NCI-H2107 treated with DMSO at 0.1 percent for 48 hours (cell line): ENCODE data around the gene EEFSEC.

Experiments used
- DNase-seq: peaks from one replicate; lab custom pipeline; 2025; ENCODE audit not compliant: unreplicated experiment; lab: John Stamatoyannopoulos, UW

The EEFSEC gene

GRCh38 chr3:128180913-128181312, 27.6 kb downstream of the EEFSEC start:
- no peak for DNase-seq

- DNase-seq, result no peak
Observed at GRCh38 chr3:128182656-128183055, 29.4 kb downstream of the EEFSEC start.

GRCh38 chr3:128185630-128186447, 32.6 kb downstream of the EEFSEC start:
- DNase-seq, result no peak

DNA sequence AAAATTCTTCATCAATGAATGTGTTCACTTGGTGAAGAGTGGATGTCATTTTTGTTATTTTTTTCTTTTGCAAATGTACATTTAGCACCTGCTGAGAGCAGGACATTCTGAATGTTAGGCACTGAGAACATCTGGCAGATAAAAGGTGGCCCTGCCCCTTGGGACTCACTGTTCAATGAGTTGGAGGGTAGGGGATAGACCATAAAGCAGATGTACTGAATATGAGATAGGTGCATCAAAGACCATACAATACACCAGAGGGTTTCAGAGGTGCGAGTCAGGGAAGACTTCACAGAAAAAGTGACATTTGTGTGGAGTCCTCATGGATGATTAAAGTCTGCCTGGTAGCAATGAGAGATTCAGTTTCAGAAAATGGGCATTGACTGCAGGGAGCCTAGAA, 34.2 kb downstream of the EEFSEC start:
- no peak for DNase-seq

- DNase-seq, result no peak
Observed at GRCh38 chr3:128188326-128188725, 35.0 kb downstream of the EEFSEC start.

DNA sequence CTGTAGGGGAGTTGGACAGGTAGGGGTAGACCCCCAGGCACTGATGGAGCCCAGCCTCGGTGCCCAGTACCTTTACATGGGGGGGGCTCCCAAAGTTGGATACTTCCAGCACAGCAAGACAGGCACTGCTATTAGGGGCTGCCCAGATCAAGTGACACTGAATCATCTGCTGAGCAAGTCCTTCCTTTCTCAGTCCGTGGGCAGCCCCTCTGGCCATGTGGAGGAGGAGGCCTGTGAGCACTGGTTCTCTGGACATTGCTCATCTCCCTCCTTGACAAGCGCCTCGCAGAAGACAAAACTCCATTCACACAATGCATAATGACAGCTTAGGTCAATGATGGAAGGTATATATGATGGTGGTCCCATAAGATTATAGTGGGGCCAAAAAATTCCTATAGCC, 35.7 kb downstream of the EEFSEC start:
- DNase-seq, result no peak

- no peak for DNase-seq
Observed at GRCh38 chr3:128190501-128190900, 37.2 kb downstream of the EEFSEC start.

DNA sequence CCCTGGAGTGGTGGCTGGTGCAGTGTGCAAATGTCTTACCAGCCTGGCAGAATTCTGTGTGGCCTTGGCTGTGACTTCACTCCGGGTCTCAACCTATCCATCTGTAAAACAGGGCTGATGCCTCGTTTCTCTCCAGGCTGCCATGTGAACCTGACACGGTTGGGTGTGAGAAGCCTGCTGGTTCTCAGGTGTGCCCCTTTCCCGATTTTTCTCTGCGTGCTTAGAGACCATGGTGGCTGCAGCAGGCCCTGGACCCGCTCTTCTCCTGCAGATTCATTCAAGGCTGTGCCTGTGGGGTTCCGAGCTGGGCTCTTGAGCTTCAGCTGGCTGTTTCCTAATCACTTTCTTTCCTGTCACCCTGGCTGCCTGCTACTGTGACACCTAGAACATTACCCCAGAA, 38.9 kb downstream of the EEFSEC start:
- no peak for DNase-seq

GRCh38 chr3:128193168-128193567, 39.9 kb downstream of the EEFSEC start:
- DNase-seq, result no peak

GRCh38 chr3:128194843-128195242, 41.6 kb downstream of the EEFSEC start:
- DNase-seq, result no peak

- no peak for DNase-seq
Observed at GRCh38 chr3:128195369-128195768, 42.1 kb downstream of the EEFSEC start.

- DNase-seq, result no peak
Observed at GRCh38 chr3:128195802-128196201, 42.5 kb downstream of the EEFSEC start.

DNA sequence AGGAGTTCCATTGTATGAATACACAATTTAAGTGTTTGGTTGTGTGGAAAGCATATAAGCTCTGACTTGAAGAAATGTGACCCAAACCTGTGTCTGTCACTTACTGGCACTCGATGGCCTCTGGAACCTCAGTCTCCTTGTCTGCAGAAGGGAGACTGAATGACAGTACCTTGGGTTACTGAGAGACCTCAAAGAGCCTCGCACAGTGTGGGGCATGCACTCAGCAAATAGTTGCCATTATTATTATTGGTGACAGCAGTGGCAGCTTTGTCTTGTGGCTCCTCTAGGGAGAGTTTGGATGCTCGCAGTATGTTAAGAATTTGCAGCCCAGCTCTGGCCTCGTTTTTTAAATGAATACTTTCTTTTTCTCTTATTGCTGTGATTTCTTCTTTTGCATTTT, 43.4 kb downstream of the EEFSEC start:
- no peak for DNase-seq

DNA sequence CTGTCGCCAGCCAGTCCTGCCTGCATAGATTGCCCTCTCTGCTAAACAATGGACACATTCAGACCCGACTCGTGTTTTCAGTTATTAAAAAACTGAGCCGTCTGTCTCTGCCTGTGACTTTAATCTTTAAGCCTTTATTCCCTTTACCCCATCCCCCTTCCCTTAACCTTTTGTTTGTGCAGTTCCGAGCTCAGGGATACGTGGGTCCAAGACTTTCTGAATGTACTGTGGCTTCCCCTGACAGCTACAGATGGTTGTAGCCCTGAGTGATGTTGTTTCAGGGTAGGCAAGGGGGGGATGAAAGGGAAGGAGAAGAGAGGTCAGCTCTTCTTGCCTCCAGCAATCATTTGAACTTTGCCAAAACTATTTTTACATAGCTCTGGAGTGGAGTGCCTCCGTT, 44.6 kb downstream of the EEFSEC start:
- DNase-seq, result no peak

DNA sequence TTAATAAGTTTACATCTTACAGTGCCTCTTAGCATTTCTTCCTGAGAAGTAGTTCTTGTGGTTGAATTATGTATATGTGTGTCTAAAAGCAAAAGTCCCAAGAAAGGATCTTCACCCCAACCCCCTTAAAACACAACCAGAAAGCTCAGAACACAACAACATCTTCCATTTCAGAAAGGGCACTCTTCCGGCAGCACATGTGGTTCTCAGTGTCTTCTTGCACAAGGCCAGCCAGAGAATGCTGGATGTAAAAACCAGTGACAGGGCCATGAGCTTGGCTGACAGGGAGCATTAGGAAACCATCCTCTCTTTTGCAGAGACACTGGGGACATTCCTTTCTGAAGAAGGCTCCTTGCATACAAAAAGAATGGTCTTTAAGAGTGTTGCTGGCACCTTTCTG, 45.0 kb downstream of the EEFSEC start:
- no peak for DNase-seq

GRCh38 chr3:128199110-128199509, 45.8 kb downstream of the EEFSEC start:
- no peak for DNase-seq

GRCh38 chr3:128201158-128201755, 48.0 kb downstream of the EEFSEC start:
- no peak for DNase-seq

- DNase-seq, result no peak
Observed at GRCh38 chr3:128203169-128203568, 49.9 kb downstream of the EEFSEC start.

DNA sequence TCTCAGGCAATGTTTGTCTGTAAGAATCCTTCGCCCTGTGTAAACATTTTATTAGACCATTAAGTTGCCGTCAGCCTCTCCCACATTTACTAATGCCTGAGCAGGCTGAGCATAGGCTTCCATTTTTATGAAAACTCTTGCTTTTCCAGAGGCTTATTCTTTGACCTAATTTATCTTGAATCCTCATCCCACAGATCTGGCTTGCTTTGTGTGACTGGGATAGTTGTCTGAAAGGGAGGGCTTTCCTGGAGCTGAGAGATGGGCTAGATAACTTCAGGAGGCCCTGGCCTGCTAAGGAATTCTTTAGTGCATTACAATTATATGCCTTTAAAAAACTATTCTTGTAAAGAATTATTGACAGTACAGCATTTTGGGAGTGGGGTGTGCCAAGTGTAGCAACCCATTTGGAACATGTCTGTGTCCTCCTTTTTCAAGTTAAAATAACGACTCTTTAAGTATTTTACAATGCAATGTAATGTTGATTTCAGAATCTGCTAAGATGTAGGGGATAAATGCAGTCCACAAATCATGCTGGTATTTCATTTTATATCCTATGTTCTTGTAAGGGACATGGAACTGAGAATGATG, 52.4 kb downstream of the EEFSEC start:
- no peak for DNase-seq

- no peak for DNase-seq
Observed at GRCh38 chr3:128207951-128208350, 54.7 kb downstream of the EEFSEC start.

GRCh38 chr3:128210711-128211110, 57.4 kb downstream of the EEFSEC start:
- no peak for DNase-seq

DNA sequence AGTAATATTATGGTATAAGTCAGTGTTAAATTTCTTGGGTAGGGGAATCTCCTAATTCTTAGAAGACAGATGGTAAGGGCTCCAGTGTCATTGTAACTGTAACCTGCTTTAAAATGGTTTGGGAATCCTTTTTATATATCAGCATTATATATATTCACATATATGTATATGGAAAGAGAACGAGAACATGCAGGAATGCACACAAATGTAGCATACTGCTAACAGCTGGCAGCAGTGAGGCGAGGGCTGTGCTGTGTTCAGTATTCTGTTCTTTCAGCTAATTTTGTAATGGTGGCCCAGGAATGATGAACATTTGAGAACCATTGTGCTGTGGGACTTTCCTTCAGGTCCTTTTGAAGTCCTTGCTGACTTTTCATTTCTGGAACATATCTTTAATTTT, 60.8 kb downstream of the EEFSEC start:
- no peak for DNase-seq
